Measurements from ENCODE around the gene DHRS4. TPM values are rescaled to one million over a fixed set of nuclear protein-coding genes. Genes with fewer than 3 reads are reported as not detected.

The DHRS4 gene
- total and polyA plus RNA-seq, 2 donors from 2014 or later: 23.4 to 247 TPM

GRCh38 chr14:23938823-23939222, 14.7 kb upstream of the DHRS4 start:
- no peak overlapping the region for H3K4me3 ChIP-seq (ENCODE audit: low read length in 3 of 3)
- intact Hi-C loops (cut with DNase I): loop anchor here (10.0 kb wide), 1 partner anchor 304 kb away; the partner anchor contains the start of gene DHRS2
- H3K4me1 ChIP-seq (ENCODE audit: control insufficient read depth in 2 of 3, insufficient read depth in 2 of 3, low read depth in 1 of 3, low read length in 3 of 3): peaks cover 7 to 18% (median 17%) of the 10 kb centered on the region in 3 donors
- H3K27me3 ChIP-seq (ENCODE audit: control insufficient read depth, insufficient read depth, low read length): no peaks in the 10 kb centered on the region
- no peak overlapping the region for H3K9ac ChIP-seq (ENCODE audit: low read length in 3 of 3)
- DNase-seq (no peak), FAIRE-seq (no peak)
- H3K27ac ChIP-seq (ENCODE audit: low read depth in 2 of 2, low read length in 2 of 2): no peak overlapping the region
- TF ChIP-seq CTCF (IDR thresholded peaks at IDR 0.05; ENCODE audit: borderline replicate concordance, extremely low read depth, insufficient read depth): no peak
- H3K9me3 ChIP-seq (ENCODE audit: control insufficient read depth in 2 of 3, insufficient read depth in 1 of 3, low read length in 3 of 3): no peaks in the 10 kb centered on the region
- peaks cover 0 to 4% (median 3%) of the 10 kb centered on the region in 3 donors for H3K36me3 ChIP-seq (ENCODE audit: control insufficient read depth in 2 of 3, insufficient read depth in 3 of 3, low read length in 3 of 3)

GRCh38 chr14:23939607-23940326, 13.8 kb upstream of the DHRS4 start:
- Histone ChIP-seq H3K27me3 (ENCODE audit: control insufficient read depth, insufficient read depth, low read length) (no peaks in the 10 kb centered on the region), H3K27ac (ENCODE audit: low read depth in 2 of 2, low read length in 2 of 2) (no peak overlapping the region), H3K4me1 (ENCODE audit: control insufficient read depth in 2 of 3, insufficient read depth in 2 of 3, low read depth in 1 of 3, low read length in 3 of 3) (peaks cover 7 to 14% (median 13%) of the 10 kb centered on the region in 3 donors), H3K9me3 (ENCODE audit: control insufficient read depth in 2 of 3, insufficient read depth in 1 of 3, low read length in 3 of 3) (no peaks in the 10 kb centered on the region), H3K36me3 (ENCODE audit: control insufficient read depth in 2 of 3, insufficient read depth in 3 of 3, low read length in 3 of 3) (peaks cover 0 to 4% (median 3%) of the 10 kb centered on the region in 3 donors), H3K4me3 (ENCODE audit: low read length in 3 of 3) (no peak overlapping the region), H3K9ac (ENCODE audit: low read length in 3 of 3) (no peak overlapping the region)
- no peak for TF ChIP-seq CTCF (IDR thresholded peaks at IDR 0.05; ENCODE audit: borderline replicate concordance, extremely low read depth, insufficient read depth)
- DNase-seq (no peak), FAIRE-seq (no peak)
- intact Hi-C loops (cut with DNase I): loop anchor here (10.0 kb wide), 1 partner anchor 305 kb away; the partner anchor contains the start of gene DHRS2

DNA sequence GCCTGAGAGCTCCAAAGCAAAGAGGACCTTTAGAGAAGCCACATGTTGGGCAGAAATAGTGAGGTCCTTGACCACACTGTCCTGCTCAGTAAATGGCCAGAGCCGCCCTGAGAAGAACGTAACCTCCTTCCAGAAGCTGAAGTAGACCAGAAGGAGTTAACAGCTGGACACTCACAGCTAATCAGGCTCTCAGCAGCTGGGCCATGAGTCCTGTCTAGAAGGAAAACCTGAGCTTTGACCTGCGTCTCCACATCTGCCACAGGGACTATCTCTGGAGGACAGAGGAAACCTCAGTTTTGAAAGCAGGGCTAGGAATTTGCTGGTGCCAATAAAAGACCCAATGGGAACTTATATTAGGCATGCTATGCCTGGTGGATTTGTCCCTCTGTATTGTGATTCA, 12.3 kb upstream of the DHRS4 start:
- H3K4me1 ChIP-seq (ENCODE audit: control insufficient read depth in 2 of 3, insufficient read depth in 2 of 3, low read depth in 1 of 3, low read length in 3 of 3): peaks cover 5 to 8% (median 7%) of the 10 kb centered on the region in 3 donors
- intact Hi-C loops (cut with DNase I): no loop called here
- no peak for TF ChIP-seq CTCF (IDR thresholded peaks at IDR 0.05; ENCODE audit: borderline replicate concordance, extremely low read depth, insufficient read depth)

More for the DNA sequence above, 12.3 kb upstream of the DHRS4 start:
- H3K4me3 ChIP-seq (ENCODE audit: low read length in 3 of 3): no peak overlapping the region
- DNase-seq (no peak), FAIRE-seq (no peak)
- no peak overlapping the region for H3K27ac ChIP-seq (ENCODE audit: low read depth in 2 of 2, low read length in 2 of 2)
- peaks cover 0 to 4% (median 3%) of the 10 kb centered on the region in 3 donors for H3K36me3 ChIP-seq (ENCODE audit: control insufficient read depth in 2 of 3, insufficient read depth in 3 of 3, low read length in 3 of 3)
- H3K9ac ChIP-seq (ENCODE audit: low read length in 3 of 3): no peak overlapping the region
- no peaks in the 10 kb centered on the region for H3K9me3 ChIP-seq (ENCODE audit: control insufficient read depth in 2 of 3, insufficient read depth in 1 of 3, low read length in 3 of 3)
- H3K27me3 ChIP-seq (ENCODE audit: control insufficient read depth, insufficient read depth, low read length): no peaks in the 10 kb centered on the region
